ENCODE measurements around the gene MAPKAP1.

- TF ChIP-seq RAD21 (IDR thresholded peaks at IDR 0.05; ENCODE audit: low read depth) (no peak), USF1 (IDR thresholded peaks at IDR 0.05) (no peak), CEBPB (IDR thresholded peaks at IDR 0.05) (no peak), ZBTB7A (IDR thresholded peaks at IDR 0.05; ENCODE audit: low read depth) (no peak), TAF1 (IDR thresholded peaks at IDR 0.05; ENCODE audit: low read depth) (no peak), YY1 (IDR thresholded peaks at IDR 0.05; ENCODE audit: low read depth) (no peak), EGR1 (IDR thresholded peaks at IDR 0.05) (no peak), CREB1 (IDR thresholded peaks at IDR 0.05; ENCODE audit: low read depth) (no peak), MAX (IDR thresholded peaks at IDR 0.05) (no peak), NFIC (IDR thresholded peaks at IDR 0.05) (no peak), TCF12 (IDR thresholded peaks at IDR 0.05; ENCODE audit: low read depth) (no peak), REST (IDR thresholded peaks at IDR 0.05; ENCODE audit: low read depth) (no peak), EP300 (IDR thresholded peaks at IDR 0.05; ENCODE audit: borderline replicate concordance) (no peak), FOXM1 (IDR thresholded peaks at IDR 0.05; ENCODE audit: borderline replicate concordance, low read depth) (no peak)
Measured at GRCh38 chr9:125691869-125692268, 15.1 kb downstream of the MAPKAP1 start.
